ENCODE data around the gene EPHX1.

DNA sequence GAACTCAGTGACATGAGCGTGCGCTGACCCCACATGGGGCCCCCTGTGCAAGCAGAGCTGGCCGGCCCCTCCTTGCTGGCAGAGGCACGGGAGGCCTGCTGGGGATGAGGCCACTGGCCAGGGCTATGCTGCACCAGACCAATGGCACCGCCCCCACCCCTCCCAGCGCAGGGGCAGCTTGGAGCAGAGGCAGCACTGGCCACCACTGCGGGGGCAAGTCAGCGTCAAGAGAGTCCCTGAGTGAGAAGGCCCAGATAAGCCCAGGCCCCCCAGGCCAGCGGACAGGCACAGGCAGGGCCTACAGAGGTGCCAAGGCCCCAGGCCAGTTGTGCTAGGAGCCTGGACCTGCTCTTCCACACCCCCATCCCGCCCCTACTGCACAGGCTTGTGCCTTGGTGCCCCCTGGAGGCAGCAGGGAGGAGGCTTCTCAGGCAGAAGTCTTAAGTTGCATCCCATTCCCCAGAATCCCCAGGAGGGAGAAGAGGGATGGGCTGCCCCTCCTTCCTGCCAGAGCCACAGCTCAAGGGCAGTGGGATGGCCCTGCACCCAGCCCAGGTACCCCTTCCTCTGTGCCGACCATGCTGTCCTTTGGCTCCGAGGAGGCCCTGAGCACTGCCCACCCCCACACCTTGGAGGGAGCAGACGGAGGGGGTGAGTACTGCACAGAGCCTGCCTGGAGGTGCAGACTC, 35.8 kb downstream of the EPHX1 start:
- no peak for TF ChIP-seq EP300 (IDR thresholded peaks at IDR 0.05; ENCODE audit: borderline replicate concordance)
- peak; percentile 86 for TF ChIP-seq RAD21 (IDR thresholded peaks at IDR 0.05; ENCODE audit: low read depth)
- no peak for TF ChIP-seq TAF1 (IDR thresholded peaks at IDR 0.05; ENCODE audit: low read depth)
- TF ChIP-seq, protein P1, sequence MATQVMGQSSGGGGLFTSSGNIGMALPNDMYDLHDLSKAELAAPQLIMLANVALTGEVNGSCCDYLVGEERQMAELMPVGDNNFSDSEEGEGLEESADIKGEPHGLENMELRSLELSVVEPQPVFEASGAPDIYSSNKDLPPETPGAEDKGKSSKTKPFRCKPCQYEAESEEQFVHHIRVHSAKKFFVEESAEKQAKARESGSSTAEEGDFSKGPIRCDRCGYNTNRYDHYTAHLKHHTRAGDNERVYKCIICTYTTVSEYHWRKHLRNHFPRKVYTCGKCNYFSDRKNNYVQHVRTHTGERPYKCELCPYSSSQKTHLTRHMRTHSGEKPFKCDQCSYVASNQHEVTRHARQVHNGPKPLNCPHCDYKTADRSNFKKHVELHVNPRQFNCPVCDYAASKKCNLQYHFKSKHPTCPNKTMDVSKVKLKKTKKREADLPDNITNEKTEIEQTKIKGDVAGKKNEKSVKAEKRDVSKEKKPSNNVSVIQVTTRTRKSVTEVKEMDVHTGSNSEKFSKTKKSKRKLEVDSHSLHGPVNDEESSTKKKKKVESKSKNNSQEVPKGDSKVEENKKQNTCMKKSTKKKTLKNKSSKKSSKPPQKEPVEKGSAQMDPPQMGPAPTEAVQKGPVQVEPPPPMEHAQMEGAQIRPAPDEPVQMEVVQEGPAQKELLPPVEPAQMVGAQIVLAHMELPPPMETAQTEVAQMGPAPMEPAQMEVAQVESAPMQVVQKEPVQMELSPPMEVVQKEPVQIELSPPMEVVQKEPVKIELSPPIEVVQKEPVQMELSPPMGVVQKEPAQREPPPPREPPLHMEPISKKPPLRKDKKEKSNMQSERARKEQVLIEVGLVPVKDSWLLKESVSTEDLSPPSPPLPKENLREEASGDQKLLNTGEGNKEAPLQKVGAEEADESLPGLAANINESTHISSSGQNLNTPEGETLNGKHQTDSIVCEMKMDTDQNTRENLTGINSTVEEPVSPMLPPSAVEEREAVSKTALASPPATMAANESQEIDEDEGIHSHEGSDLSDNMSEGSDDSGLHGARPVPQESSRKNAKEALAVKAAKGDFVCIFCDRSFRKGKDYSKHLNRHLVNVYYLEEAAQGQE (IDR thresholded peaks at IDR 0.05; ENCODE audit: low read depth): no peak
- TF ChIP-seq, protein P2, sequence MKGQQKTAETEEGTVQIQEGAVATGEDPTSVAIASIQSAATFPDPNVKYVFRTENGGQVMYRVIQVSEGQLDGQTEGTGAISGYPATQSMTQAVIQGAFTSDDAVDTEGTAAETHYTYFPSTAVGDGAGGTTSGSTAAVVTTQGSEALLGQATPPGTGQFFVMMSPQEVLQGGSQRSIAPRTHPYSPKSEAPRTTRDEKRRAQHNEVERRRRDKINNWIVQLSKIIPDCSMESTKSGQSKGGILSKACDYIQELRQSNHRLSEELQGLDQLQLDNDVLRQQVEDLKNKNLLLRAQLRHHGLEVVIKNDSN (IDR thresholded peaks at IDR 0.05): no peak
- TF ChIP-seq EGR1 (IDR thresholded peaks at IDR 0.05): no peak
- TF ChIP-seq, protein P3, sequence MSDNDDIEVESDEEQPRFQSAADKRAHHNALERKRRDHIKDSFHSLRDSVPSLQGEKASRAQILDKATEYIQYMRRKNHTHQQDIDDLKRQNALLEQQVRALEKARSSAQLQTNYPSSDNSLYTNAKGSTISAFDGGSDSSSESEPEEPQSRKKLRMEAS (IDR thresholded peaks at IDR 0.05): no peak
